GM18517 (cell line): ENCODE data around the gene FBXO28.

ENCODE experiments used
- ATAC-seq: cut with Tn5 transposase; IDR thresholded peaks from one replicate; pipeline ENCODE4 v1.9.1; 2021; ENCODE audit warnings: mild to moderate bottlenecking, moderate library complexity; ENCODE audit not compliant: unreplicated experiment

Gene FBXO28

DNA sequence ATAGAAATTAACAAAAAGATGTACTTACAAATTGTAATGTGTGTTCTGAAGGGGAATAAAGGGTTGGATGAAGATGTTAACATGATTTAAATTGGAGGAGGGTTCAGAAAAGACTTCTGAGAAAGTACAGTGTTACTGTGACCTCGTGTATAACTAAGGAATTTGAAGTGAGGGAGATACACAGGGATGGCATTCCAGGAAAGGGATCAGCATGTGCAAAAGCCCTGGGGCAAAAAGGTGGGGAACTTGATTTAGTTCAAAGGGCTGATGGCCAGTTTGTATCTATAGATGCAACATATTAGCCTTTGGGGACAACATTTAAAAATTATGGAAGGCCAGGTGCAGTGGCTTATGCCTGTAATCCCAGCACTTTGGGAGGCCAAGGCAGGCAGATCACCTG lies 35.8 kb downstream of the FBXO28 start:
- ATAC-seq, result no peak

DNA sequence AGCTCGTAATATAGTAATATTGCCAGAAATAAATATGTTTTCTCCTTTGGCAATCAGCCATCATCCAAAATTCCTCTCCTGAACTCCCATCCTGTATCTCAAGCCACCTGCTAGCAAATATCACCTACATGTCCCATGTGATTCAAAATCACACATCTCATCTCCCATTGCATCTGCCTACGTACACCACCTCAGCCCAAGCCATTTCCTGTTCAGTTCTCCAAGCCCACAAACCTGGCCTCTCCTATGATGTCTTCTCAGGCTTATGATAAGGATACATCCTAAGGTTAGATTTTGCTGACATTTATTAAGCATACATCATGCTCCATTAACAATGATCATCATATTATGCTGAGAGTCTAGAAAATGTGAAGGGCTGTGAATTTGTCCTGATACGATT lies 37.2 kb downstream of the FBXO28 start:
- no peak for ATAC-seq

DNA sequence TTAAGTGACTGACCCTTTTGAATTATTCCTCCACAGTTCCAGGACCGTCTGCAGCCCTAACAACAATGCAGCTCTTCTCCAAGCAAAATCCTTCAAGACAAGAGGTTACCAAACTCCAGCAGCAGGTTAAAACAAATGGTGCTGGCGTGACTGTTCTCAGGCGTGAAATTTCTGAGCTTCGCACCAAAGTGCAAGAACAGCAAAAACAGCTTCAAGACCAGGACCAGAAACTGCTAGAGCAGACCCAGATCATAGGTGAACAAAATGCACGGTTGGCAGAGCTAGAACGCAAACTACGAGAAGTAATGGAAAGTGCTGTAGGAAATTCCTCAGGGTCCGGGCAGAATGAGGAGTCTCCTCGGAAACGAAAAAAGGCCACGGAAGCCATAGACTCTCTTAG lies 43.4 kb downstream of the FBXO28 start:
- ATAC-seq, result no peak

DNA sequence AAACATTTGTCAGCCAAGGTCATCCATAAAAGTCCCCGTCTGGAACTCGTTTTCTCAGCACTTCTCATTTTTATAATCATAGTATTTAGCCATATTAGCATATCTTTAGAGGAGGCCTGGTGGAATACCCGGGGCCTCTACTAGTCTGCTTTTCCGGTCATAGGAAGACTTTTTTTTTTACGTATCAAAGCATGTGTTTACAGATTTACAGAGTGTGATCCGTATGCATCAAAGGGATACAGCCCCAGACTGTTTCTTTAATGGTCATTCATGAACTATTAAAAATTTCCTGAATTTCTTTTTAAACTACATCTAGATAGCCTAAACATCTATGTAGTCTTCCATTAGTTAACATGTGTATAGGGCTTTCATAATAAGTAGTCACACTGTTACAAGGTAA lies 45.6 kb downstream of the FBXO28 start:
- ATAC-seq, result no peak

DNA sequence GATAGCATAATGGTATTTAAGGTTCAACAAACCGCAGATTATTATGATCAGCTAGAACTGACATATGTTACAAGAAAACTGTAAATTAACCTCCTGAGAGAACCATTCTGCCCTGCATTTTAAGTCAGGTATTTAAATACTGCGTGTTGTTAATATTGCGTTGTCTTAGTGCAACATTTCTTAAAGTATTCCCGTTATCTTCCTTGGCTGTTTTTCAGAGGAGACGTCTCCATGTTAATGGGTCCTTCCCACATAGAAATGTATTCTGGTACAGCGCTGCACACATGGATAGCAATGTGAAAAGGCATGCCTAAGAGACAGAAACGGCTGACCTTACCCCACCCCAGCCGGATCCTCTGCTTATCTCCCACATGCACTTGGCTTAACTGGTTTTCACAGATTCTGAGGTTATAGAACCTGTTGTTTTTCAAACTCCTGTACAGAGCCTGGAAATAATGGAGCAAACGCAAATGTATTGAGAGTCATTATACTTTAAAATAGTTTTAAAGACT lies 46.3 kb downstream of the FBXO28 start:
- no peak for ATAC-seq

DNA sequence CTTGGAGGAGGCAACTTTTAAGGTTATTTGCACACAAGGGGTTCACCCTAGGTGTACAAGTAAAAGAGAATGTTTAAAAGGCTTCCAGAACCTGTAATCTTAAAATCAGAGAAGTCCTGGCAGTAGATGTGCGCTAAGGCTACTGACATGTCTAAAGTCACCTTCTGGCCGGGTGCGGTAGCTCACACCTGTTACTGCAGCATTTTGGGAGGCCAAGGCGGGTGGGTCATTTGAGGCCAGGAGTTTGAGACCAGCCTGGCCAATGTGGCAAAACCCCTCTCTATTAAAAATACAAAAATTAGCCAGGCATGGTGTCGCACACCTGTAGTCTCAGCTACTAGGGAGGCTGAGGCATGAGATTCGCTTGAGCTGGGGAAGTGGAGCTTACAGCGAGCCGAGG lies 48.9 kb downstream of the FBXO28 start:
- ATAC-seq, result no peak

DNA sequence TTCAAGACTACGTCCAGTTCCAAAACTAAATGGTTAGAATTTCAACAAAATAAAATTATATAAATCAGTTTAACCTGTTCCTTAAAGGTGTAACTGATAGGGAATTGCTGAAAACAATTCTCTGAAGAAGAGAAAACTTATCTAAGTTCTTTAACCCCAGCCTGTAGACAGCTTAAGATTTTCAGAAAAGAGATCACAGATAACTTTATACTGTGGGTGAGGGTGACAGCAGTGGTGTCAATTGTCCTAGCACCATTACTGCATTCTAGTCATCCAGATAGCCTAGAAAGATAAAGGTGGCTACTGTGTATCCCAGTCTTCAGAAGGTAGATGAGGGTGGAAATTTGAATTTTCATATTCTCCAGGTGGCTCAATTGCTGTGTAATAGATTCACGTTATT lies 49.4 kb downstream of the FBXO28 start:
- no peak for ATAC-seq

DNA sequence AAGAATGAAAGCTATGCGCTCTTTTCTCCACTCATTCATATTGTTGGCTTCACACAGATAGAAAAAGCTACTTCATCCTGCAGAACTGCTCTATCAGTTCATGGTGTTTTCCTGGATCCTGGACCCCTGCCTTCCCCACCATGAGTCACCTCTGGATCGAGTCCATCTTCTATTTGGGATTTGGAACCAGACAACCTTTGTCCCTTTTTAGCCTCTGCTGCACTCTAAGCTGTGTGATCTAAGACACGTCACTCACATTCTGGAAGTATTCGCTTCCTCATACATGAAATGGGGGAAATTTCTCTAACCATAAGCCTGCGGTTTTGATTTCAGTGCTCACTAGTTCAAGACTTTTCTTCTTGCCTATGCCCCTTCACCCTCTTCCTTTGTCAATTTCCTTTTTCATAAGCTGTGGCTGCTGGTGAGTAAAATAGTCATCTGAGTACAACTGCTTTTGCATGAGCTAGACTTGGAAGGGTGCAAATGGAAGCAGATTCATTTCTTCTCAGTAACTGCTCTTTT lies 55.0 kb downstream of the FBXO28 start:
- peak; percentile 89 for ATAC-seq

DNA sequence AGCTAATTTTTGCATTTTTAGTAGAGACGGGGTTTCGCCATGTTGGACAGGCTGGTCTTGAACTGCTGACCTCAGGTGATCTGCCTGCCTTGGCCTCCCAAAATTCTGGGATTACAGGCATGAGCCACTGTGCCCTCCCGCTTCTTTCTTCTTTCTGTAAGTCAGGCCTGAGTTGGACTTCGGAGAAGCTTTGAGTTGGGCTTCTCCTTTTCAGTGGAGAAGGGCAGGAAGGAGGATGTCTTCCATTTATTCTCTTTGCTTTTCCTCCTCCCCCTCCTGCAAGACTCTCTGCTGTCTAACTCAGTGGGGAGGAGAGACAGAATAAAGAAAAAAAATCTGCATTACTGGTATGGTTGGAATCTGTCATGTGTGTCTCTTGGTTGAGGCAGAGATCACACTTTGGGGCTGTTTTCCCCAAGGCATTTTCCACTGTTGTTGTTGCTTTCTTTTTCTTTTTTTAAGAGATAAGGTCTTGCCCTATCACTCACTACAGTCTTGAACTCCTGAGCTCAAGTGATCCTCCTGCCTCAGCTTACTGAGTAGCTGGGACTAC lies 55.9 kb downstream of the FBXO28 start:
- ATAC-seq, result no peak

DNA sequence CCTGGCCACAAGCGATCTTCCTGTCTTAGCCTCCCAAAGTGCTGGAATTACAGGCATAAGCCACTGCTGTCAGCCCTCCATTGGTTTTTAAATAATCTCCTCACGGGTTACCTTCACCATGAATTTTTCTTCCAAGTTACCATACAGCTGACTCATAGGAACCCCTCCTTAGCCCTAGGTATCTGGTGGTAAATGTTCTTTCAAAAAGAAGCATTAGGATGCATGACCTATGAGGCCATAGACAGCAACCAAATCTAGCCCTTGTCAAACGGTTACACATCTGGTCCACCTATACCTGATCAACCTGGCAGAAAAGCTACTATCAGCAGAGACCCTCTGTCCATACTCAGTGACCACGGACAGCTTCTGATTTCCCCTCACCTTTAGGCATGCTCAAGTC lies 56.4 kb downstream of the FBXO28 start:
- no peak for ATAC-seq

DNA sequence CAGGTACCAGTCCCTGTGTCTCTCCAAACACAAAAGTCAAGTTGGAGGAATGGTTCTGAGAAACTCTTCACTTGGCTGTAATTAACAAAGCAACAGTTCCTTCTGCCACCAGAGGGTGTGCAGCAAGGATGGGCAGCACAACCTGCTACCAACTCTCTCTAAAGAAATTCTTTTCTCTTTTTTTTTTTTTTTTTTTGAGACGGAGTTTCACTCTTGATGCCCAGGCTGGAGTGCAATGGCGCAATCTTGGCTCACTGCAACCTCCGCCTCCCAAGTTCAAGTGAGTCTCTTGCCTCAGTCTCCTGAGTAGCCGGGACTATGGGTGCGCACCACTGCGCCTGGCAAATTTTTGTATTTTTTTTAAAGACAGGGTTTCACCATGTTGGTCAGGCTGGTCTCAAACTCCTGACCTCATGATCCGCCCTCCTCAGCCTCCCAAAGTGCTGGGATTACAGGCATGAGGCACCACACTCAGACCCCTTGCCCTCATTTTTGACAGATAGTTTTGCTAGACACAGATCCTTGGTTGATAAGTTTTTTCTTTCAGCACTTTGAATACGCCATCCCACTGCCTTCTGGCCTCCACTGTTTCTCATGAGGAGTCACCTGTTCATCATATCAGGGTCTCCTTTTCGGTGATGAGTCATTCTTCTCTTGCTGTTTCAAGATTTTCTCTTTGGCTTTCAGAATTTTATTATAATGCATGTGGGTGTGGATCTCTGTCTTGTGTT lies 57.0 kb downstream of the FBXO28 start:
- ATAC-seq, result no peak

DNA sequence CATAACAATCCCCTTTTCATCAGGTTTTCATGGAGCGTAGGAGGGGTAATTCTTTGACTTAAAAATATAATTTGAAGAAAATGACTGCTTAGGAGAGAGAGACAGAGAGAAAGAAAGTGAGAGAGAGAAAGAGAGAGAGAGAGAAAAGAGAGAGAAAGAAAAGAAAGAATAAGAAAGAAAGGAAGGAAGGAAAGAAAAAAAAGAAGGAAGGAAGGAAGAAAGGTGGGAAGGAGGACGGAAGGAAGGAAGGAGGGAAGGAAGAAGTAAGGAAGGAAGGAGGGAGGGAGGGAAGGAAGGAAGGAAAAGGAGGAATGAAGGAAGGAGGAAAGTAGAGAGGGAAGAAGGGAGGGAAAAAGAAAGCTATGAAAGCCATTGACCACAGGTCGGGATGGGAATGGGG lies 58.3 kb downstream of the FBXO28 start:
- no peak for ATAC-seq

DNA sequence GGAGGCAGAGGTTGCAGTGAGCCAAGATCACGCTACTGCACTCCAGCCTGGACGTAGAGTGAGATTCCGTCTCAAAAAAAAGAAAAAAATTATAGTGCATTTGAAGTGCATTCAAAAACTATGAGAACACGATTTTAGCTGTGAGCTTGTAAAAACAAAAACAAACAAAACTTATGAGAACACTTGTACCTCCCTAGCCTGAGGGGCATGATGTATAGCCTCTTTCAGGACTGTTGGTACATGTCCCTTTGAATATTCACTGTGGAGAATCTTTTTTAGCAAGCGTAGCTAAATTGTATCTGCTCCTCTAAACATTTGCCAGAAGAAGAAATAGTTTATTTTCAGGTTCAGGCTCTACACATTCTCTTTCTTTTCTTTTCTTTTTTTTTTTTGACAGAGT lies 59.6 kb downstream of the FBXO28 start:
- ATAC-seq, result no peak

DNA sequence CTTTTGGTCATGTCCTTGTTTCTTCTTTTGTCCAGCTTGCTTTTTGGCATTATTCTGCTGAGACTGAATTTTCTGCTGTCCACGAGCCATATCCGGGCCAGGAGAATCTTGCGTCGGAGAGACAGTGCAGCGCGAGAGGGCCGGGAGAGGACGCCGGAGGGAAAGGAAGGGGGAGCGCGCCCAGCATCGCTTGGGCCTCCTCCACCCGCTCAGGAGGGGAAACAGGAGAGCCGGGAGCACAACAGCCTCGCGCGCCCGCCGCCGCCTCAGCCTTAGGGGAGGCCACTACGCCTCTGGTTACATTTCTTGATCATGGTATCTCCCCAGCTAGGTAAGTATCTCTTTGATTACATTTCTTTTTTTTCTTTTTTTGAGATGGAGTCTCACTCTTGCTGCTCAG lies 61.7 kb downstream of the FBXO28 start:
- ATAC-seq, result no peak

DNA sequence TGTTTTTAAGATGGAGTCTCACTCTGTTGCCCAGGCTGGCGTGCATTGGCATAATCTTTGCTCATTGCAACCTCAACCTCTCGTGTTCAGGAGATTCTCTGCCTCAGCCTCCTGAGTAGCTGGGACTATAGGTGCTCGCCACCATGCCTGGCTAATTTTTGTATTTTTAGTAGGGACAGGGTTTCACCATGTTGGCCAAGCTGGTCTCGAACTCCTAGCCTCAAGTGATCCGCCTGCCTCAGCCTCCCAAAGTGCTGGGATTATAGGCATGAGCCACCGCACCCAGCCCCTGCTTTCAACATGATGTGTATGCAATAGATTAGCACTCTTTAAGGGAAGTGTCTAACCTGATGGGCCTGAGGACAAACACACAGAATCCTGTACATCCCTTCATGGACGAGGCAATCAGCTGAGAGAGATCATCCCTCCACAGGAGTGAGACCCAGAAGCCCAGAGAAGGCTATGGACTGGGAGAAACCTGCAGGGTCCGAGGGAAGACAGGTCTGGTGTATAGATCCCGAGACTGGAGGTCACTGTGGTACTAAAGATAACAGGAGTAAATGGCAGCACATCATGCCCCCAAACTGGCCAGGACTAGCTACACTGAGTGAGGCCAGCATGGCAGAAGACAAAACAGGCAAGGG lies 63.6 kb downstream of the FBXO28 start:
- no peak for ATAC-seq

DNA sequence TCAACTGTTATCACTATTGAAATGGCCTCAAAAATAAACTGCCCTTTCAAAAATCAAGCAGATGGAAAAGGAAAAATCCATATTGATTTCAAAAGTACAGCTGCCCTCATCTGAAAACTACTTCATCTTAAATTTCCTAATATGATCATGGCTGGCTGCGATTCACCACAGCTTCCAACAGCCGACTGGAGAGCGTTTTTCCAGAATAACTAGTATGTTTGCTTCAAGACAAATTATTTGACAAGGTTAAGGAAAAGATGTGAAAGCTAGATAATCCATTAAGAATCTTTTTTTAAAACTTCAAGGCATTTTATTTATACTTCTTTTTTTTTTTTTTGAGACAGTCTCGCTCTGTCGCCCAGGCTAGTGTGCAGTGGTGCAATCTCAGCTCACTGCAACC lies 65.0 kb downstream of the FBXO28 start:
- ATAC-seq, result no peak

DNA sequence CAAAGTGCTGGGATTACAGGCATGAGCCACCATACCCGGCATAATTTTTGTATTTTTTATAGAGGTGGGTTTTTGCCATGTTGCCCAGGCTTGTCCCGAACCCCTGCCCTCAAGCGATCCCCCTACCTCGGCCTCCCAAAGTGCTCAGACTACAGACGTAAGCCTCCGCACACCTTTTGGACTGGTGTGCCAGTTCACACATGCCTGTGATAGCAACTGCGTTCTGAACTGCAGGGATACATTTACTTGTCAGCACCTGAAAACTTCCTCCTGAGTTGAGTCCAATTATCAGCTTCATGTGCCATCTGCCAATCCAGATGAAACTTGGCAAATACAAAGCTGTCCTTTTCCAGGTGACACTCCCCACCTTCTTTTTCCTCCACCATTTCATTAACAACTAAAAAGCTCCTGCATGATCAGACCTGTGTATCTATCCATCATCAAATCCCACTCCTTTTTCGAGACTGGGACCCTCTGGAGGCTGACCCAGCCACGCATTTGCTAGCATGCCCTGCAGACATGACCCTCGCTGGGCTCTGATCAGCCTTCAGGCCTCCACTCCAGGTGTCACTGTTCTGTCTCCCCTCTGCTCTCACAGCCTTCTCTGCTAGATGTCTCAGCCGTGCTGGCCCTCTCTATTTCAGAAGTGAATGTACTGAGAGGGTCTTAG lies 67.0 kb downstream of the FBXO28 start:
- ATAC-seq, result no peak

DNA sequence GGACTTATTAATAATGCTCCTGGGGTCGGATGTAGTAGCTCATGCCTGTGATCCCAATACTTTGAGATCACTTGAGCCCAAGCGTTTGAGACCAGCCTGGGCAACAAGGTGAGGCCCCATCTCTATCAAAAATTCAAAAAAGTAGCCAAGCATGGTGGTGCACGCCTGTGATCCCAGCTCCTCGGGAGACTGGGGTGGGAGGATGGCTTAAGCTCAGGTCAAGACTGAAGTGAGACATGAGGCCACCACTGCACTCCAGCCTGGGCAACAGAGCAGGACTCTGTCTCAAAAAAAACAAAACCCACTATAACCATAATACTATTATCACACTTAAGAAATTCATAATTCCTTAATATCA lies 67.5 kb downstream of the FBXO28 start:
- no peak for ATAC-seq

DNA sequence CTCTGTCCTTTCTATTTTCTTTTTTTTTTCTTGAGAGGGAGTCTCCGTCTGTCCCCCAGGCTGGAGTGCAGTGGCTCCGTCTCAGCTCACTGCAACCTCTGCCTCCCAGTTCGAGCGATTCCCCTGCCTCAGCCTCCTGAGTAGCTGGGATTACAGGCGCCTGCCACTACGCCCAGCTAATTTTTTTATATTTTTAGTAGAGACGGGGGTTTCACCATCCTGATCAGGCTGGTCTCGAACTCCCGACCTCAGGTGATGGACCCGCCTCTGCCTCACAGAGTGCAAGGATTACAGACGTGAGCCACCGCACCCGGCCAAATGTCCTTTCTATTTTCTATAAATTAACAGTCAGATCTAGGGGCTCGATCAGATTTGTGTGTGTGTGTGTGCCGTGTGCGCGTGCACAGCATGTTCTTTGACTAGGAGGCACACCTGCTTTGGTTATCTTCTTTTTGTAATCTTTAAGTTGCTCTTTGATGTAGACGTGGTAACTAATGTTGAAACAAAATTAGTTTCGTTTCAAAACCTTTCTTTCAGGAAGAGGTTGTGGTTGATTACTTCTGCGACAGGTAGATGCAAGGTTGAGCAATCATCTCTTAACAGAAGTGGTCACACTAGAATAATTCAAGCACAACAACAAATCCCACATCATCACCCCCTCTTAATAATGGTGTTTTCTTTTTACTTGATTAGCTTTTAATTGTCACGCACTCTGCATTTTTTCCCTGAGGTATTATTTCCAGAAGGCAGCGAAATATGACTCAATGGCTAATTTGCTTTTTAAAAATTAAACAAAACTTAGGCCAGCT lies 68.3 kb downstream of the FBXO28 start:
- peak; percentile 46 for ATAC-seq

DNA sequence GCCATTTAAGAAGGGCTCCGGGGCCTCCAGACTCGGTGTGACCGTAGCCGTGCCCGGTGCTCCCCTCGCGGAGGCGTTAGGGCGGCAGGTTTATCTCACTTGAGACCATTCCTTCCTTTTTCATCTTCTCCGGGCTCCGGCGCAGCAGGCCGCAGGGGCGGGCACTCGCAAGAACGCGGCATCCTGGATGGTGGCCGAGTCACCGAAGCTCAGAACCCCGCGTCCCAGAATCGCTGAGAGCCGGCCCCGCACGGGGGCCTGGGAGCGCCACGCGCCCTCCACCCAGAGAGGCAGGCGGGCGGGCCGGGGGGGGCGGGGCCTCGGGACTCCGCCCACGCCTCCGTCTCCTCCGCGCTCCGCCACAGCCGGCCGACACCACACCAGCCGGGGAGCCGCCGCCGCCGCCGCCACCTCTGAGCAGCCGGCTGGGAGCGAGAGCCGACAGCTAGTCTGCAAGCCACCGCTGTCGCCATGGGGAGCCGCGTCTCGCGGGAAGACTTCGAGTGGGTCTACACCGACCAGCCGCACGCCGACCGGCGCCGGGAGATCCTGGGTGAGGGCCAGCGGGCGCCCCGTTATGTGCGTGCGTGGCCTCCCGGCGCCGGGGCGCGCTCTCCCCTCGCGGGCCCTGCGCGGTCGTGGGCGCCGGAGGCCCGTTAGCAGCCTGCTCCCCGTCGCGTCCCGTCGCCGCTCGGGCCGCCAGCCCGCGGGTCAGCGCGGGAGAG lies 69.1 kb downstream of the FBXO28 start, which contains the start of gene DEGS1:
Gene DEGS1, plus strand, starts transcription at position 375 of the 725 bp plus-strand sequence. Its CDS starts 97 bp downstream, at position 472.
- ATAC-seq, result peak; percentile 58
